Retinal pigment epithelial cell (primary cell): ENCODE data around the gene FGFR2.

Experiments used
- DNase-seq: peaks from one replicate; pipeline ENCODE4 v3.0.0-alpha.2; 2010; ENCODE audit warnings: low read depth
- H3K4me3 ChIP-seq: 2 replicates; pipeline ENCODE4 v1.5.1; 2011; ENCODE audit warnings: mild to moderate bottlenecking, low read length, control low read depth, moderate library complexity
- CTCF ChIP-seq: conservative IDR thresholded peaks from 2 replicates; pipeline ENCODE4 v1.5.1; 2011; ENCODE audit warnings: low read depth, low read length, control low read depth, inconsistent platforms

FGFR2 gene

DNA sequence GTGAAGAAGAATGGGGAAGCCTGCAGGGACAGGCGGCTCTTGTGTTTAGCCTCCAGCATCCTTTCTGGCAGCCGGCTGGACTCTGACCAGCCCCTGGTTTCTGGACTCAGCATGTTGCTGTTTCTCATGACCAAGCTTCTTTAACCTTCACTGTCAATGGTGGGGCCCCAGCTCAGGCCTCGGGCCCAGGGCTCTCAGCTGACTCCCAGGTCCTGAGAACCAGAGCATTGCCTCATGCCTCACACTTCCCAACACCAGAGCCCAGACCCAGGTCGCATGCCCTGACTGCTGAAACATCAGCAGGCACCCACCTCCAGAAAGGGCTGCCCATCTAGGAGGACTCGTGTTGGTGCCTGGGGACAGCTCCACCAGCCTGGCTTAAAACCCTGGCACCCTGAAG lies 34.8 kb upstream of the FGFR2 start:
- no peak overlapping the region for H3K4me3 ChIP-seq
- DNase-seq, result no peak
- TF ChIP-seq CTCF, result no peak

- TF ChIP-seq CTCF, result no peak
- no peak for DNase-seq
- no peak overlapping the region for H3K4me3 ChIP-seq
Observed at GRCh38 chr10:121631365-121632029, 33.3 kb upstream of the FGFR2 start.

GRCh38 chr10:121628859-121629258 lies 30.6 kb upstream of the FGFR2 start:
- H3K4me3 ChIP-seq, result no peak overlapping the region
- DNase-seq, result no peak
- TF ChIP-seq CTCF, result no peak

DNA sequence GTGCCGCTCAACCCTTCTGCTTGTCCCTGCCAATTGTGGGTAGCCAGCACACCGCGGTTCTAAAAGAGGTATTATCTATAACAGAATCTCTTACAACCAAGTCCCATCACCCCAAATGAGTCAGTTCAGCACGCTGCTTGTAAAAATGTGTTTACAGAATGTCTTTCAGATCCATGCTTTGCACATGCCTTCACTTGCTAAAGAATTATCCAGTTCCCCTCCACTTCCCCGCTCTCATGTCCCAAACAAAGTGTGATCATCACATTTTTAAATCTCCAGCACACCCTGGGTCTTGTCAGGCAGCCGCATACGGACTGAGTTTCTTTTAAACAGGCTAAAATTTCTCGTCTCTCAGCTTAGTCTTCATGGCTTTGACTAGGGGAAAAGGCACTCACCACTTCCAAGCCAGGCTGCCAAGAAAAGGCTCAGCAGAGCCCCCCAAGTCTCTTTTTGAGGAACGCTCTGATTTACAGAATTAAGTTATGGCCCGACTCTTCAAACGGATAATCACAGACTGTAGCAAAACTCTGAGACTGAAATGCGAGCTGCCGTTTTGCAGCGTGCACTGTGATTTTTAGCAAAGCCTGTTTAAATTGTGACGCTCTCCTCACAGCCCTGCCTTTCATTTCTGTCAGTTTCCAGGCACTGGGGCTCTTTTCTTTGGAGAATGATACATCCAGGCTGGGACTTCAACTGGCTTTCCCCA lies 29.8 kb upstream of the FGFR2 start:
- no peak for TF ChIP-seq CTCF
- DNase-seq, result no peak
- H3K4me3 ChIP-seq, result no peak overlapping the region

GRCh38 chr10:121624836-121625486 lies 26.7 kb upstream of the FGFR2 start:
- no peak for DNase-seq
- H3K4me3 ChIP-seq, result no peak overlapping the region
- TF ChIP-seq CTCF, result no peak

- no peak for TF ChIP-seq CTCF
- no peak for DNase-seq
- H3K4me3 ChIP-seq, result no peak overlapping the region
Observed at GRCh38 chr10:121618906-121619305, 20.7 kb upstream of the FGFR2 start.

DNA sequence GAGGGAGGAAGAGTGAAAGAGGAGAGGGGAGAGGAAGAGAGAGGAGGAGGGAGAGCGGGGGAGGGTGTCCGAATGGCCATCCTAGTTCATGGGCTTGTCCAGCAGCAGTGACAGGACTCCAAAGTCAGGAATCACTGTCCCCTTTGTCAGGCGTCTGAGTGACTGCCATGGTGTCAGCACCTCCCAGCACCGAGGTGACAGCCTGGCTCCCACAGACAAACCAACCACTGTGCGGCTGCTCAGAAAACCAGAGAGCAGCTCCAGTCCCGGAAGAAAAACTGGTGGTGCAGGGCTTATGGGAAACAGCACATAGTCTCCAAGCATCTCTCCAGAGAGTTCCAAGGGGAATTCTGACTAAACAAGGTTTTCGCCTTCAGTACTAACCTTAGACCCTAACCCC lies 18.9 kb upstream of the FGFR2 start:
- H3K4me3 ChIP-seq, result no peak overlapping the region
- TF ChIP-seq CTCF, result no peak
- DNase-seq, result no peak
